ENCODE results near the gene GNE. TPM values are rescaled to one million over a fixed set of nuclear protein-coding genes. Genes with fewer than 3 reads are reported as not detected.

Gene GNE
- total RNA-seq, 2 experiments from 2014 or later: 14.5 to 15.2 TPM

DNA sequence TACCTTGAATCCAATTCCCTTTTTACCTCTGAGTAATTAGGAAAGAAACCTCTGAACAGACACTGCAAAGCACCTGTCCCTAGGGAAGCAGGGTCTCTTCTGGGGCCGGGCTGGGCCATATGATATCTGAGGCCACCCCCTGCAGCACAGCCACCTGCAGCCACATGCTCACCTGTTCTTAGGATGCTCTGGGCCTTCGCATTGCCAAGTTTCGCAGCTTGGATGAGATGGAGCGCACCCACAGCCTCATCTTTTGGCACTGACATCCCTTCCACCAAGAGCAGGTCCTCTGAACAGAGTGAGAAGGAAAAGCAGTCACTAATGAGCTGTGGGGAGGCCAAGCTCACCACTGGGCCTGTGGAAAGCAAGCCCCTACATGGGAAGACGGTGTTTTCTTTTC lies 40.2 kb downstream of the GNE start:
- H3K4me3 Mint-ChIP-seq: no peak overlapping the region
- H3K27me3 Mint-ChIP-seq (ENCODE audit: low read depth): no peaks in the 10 kb centered on the region
- CTCF ChIA-PET: no interaction called here
- intact Hi-C loops (cut with micrococcal nuclease): loop anchor here (1.0 kb wide), 1 partner anchor 110 kb away; no protein-coding TSS in a partner anchor
- DNase-seq: no peak
- H3K27ac Mint-ChIP-seq: peak overlapping the region; percentile 26
- no peaks in the 10 kb centered on the region for H3K9me3 Mint-ChIP-seq
- peaks cover 32% of the 10 kb centered on the region for H3K4me1 Mint-ChIP-seq (ENCODE audit: low read depth)
- H3K36me3 Mint-ChIP-seq (ENCODE audit: low read depth): peaks cover 20% of the 10 kb centered on the region

DNA sequence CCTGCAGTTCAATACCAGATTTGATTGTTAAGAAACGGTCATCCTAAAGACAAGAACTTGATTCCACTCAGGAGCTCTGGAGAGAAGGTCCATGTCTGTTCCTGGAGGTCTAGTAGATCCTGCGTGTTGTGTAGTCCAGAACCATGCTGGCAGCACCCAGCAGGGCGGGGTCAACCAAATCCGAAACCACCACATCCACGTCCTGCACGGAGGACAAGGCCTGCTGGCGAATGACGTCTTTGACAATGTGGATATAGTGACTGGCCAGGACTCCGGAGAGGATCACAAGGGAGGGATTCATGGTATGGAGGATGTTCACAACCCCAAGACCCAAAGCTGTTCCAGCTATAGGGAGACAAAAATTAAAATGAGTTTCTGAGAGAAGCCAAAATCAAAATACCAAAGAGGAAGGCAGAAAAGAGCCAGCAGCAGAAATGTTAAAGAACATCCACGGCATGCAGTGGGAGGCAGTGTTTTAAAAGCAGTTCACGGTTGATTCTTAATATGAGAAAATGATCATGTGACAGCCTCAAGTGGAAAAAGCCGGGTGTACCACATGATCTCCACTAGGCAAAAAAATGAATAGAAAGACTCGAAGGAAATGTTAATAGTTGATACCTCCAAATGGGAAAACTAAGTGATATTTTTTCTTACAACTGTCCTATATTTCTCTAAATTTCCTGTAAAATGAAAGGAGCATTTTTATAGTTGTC lies 40.8 kb downstream of the GNE start:
- CTCF ChIA-PET: interaction anchor here (1.2 to 1.4 kb wide), 2 partner anchors 112 to 114 kb away, joined by 4 to 7 read pairs; no protein-coding TSS in a partner anchor
- Mint-ChIP-seq H3K27ac (peak overlapping the region; percentile 15), H3K4me3 (no peak overlapping the region), H3K36me3 (ENCODE audit: low read depth) (peaks cover 14% of the 10 kb centered on the region), H3K9me3 (no peaks in the 10 kb centered on the region), H3K27me3 (ENCODE audit: low read depth) (no peaks in the 10 kb centered on the region), H3K4me1 (ENCODE audit: low read depth) (peaks cover 32% of the 10 kb centered on the region)
- intact Hi-C loops (cut with micrococcal nuclease): no loop called here
- DNase-seq: no peak

DNA sequence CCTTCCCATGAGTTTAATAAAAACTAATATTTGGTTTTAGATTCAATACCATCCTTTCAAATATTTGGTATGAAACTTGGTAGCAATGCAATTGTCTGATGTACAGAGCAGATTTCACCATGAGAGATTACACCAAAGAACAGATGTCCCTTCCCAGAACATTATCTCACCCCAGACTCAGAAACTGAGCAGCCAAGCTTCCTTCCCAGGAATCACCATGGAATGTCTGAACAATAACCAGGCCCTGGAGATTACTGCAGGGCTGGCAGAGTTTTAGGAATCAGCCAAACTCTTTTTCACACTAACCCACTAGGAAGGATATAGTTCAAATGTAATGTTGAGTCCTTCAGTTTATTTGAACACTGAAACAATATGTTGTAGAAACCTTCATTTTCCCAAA lies 43.7 kb downstream of the GNE start:
- CTCF ChIA-PET: interaction anchor here (1.2 kb wide), 1 partner anchor 49 kb away, joined by 3 read pairs; no protein-coding TSS in a partner anchor
- peaks cover 16% of the 10 kb centered on the region for H3K36me3 Mint-ChIP-seq (ENCODE audit: low read depth)
- H3K27me3 Mint-ChIP-seq (ENCODE audit: low read depth): no peaks in the 10 kb centered on the region
- no peak overlapping the region for H3K4me3 Mint-ChIP-seq
- H3K27ac Mint-ChIP-seq: no peak overlapping the region
- H3K4me1 Mint-ChIP-seq (ENCODE audit: low read depth): peaks cover 39% of the 10 kb centered on the region
- no peaks in the 10 kb centered on the region for H3K9me3 Mint-ChIP-seq
- no peak for DNase-seq
- intact Hi-C loops (cut with micrococcal nuclease): no loop called here

DNA sequence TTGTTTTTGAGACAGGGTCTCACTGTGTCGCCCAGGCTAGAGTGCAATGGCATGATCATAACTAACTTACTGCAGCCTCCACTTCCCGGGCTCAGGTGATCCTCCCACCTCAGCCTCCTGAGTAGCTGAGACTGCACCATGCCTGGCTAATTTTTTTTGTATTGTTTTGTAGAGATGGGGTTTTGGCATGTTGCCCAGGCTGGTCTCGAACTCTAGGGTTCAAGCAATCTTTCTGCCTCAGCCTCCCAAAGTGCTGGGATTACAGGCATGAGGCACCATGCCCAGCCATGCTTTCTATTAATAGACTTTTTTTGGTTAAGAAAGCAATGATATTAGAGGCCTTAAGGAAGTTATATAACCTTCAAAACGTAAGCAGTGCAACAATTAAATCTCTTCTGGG lies 44.3 kb downstream of the GNE start:
- Mint-ChIP-seq H3K36me3 (ENCODE audit: low read depth) (peaks cover 19% of the 10 kb centered on the region), H3K27me3 (ENCODE audit: low read depth) (no peaks in the 10 kb centered on the region), H3K4me1 (ENCODE audit: low read depth) (peaks cover 43% of the 10 kb centered on the region), H3K4me3 (no peak overlapping the region), H3K27ac (no peak overlapping the region), H3K9me3 (no peaks in the 10 kb centered on the region)
- intact Hi-C loops (cut with micrococcal nuclease): no loop called here
- no peak for DNase-seq
- CTCF ChIA-PET: interaction anchor here (1.2 kb wide), 1 partner anchor 48 kb away, joined by 3 read pairs; no protein-coding TSS in a partner anchor

DNA sequence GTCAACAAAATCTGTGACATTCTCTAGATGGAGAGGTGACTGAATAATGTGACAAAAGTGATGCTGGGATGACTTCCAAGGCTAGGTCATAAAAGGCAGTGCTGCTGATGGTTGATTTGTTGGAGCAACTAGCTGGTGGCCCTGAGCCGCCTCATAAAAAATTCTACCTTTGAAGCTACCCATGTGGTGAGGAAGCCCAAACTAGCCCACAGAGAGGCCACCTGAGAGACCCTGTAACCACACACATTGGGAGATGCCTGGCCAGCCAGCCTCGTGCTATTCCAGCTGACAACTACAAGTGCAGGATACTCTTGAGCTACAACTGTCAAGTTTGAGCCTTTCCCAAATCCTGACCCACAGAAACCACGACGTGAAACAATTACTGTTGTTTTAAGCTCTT lies 44.9 kb downstream of the GNE start:
- Mint-ChIP-seq H3K4me1 (ENCODE audit: low read depth) (peaks cover 44% of the 10 kb centered on the region), H3K27ac (no peak overlapping the region), H3K4me3 (no peak overlapping the region), H3K9me3 (no peaks in the 10 kb centered on the region), H3K27me3 (ENCODE audit: low read depth) (no peaks in the 10 kb centered on the region), H3K36me3 (ENCODE audit: low read depth) (peaks cover 22% of the 10 kb centered on the region)
- intact Hi-C loops (cut with micrococcal nuclease): no loop called here
- no peak for DNase-seq
- CTCF ChIA-PET: interaction anchor here (1.5 kb wide), 1 partner anchor 22 kb away, joined by 5 read pairs; the partner anchor contains the start of gene CLTA

DNA sequence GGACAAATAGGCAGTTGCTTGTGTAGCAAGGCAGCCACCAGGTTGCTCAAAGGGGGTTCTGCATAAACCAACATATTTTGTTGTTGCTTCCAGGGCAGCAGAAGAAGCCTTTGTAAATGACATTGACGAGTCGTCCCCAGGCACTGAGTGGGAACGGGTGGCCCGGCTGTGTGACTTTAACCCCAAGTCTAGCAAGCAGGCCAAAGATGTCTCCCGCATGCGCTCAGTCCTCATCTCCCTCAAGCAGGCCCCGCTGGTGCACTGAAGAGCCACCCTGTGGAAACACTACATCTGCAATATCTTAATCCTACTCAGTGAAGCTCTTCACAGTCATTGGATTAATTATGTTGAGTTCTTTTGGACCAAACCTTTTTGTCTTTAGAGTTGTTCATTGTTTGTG lies 46.7 kb downstream of the GNE start:
- H3K27ac Mint-ChIP-seq: no peak overlapping the region

DNA sequence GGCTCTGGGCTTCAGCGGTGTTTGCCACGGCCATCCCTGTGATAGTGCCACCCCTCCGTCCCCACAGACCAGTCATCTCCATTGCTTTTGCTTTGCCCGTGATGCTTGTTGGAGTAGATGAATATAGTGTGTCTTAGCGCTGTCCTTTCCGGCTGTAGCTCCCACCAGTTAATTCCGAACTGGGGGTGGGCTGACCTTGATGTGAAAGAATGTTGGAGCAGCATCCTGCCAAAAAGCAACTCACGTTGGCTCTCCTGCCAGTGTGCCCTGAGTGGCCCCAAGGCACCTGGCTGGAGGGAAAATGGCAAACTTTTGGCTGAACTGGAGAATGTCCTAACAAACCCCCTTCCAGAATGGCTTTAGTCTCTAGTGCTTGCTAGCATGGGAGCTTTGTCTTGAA lies 47.5 kb downstream of the GNE start:
- H3K36me3 Mint-ChIP-seq (ENCODE audit: low read depth): peaks cover 40% of the 10 kb centered on the region
- intact Hi-C loops (cut with micrococcal nuclease): no loop called here
- CTCF ChIA-PET: no interaction called here
- peaks cover 53% of the 10 kb centered on the region for H3K4me1 Mint-ChIP-seq (ENCODE audit: low read depth)
- H3K9me3 Mint-ChIP-seq: no peaks in the 10 kb centered on the region
- no peak for DNase-seq
- H3K27ac Mint-ChIP-seq: no peak overlapping the region
- H3K4me3 Mint-ChIP-seq: no peak overlapping the region
- no peaks in the 10 kb centered on the region for H3K27me3 Mint-ChIP-seq (ENCODE audit: low read depth)

More for the DNA sequence above, 46.7 kb downstream of the GNE start:
- DNase-seq: no peak
- Mint-ChIP-seq H3K4me3 (no peak overlapping the region), H3K9me3 (no peaks in the 10 kb centered on the region), H3K36me3 (ENCODE audit: low read depth) (peaks cover 35% of the 10 kb centered on the region), H3K4me1 (ENCODE audit: low read depth) (peaks cover 50% of the 10 kb centered on the region), H3K27me3 (ENCODE audit: low read depth) (no peaks in the 10 kb centered on the region)
- intact Hi-C loops (cut with micrococcal nuclease): no loop called here
- CTCF ChIA-PET: no interaction called here

DNA sequence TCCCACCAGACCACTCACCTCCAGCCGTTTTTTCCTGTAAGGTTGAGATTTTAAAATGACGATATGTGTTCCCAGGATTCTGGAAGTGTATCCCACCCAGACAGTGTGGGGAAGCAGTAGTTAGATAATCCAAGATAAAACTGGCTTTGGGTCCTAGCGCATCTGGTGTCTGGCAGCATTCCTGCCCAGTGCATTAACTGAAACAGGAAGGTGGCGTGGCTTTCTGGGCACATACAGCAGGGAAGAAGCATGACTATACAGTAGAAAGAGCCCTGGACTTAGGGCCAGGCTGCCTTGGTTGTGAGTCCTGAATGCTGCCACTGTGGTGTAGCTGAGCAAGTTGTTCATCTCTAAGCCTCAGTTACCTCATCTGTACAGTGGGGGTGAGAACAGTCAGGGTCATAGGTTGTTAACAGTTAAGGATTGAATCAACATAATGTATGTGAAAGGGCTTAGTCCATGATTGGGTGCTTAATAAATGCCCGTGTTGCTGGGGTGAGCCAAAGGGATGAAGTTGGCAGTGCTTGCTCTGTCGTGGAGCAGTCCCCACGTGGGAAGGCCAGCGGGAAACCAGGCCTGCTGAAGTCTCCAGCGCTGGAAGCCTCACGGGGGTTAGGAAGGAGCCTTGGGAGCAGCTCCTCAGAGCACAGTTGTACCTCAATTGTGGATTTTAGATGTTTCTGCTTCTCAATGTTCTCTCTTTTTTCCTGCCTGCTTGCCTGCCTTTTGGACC lies 49.6 kb downstream of the GNE start:
- peaks cover 47% of the 10 kb centered on the region for H3K4me1 Mint-ChIP-seq (ENCODE audit: low read depth)
- H3K27me3 Mint-ChIP-seq (ENCODE audit: low read depth): no peaks in the 10 kb centered on the region
- H3K27ac Mint-ChIP-seq: peak overlapping the region; percentile 46
- CTCF ChIA-PET: interaction anchor here (1.2 kb wide), 1 partner anchor 11 kb away, joined by 3 read pairs; no protein-coding TSS in a partner anchor
- H3K36me3 Mint-ChIP-seq (ENCODE audit: low read depth): peaks cover 52% of the 10 kb centered on the region
- intact Hi-C loops (cut with micrococcal nuclease): no loop called here
- H3K9me3 Mint-ChIP-seq: no peaks in the 10 kb centered on the region
- H3K4me3 Mint-ChIP-seq: no peak overlapping the region
- DNase-seq: no peak

DNA sequence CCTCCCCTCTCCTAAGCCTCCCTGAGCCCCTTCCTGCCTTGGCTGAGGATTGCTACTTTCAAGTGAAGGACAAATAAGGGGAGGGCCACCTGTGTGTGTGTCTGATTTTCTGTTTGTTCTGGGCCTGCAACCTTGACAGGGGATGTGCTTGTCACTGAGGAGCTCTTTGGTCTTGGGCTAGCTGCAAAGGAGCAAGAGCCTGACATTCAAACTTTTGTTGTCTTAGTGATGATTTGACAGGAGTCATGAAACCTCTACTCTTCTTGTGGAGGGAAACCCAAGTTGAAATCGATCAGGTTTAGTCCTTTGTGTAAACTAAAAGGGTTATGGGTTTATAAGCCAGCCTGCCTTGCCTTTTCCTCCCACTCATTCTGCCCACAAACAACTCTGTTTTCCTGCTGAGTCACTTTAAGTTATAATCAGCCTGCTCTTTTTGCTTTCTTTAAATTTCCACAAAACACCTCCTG lies 50.7 kb downstream of the GNE start:
- no peak for DNase-seq
- intact Hi-C loops (cut with micrococcal nuclease): no loop called here
- Mint-ChIP-seq H3K4me1 (ENCODE audit: low read depth) (peaks cover 45% of the 10 kb centered on the region), H3K4me3 (no peak overlapping the region), H3K27ac (peak overlapping the region; percentile 68), H3K9me3 (no peaks in the 10 kb centered on the region), H3K27me3 (ENCODE audit: low read depth) (no peaks in the 10 kb centered on the region), H3K36me3 (ENCODE audit: low read depth) (peaks cover 56% of the 10 kb centered on the region)
- CTCF ChIA-PET: interaction anchor here (1.3 to 1.6 kb wide), 3 partner anchors 17 to 121 kb away, joined by 4 to 8 read pairs (median 4); partner anchors contain the start of gene CLTA

DNA sequence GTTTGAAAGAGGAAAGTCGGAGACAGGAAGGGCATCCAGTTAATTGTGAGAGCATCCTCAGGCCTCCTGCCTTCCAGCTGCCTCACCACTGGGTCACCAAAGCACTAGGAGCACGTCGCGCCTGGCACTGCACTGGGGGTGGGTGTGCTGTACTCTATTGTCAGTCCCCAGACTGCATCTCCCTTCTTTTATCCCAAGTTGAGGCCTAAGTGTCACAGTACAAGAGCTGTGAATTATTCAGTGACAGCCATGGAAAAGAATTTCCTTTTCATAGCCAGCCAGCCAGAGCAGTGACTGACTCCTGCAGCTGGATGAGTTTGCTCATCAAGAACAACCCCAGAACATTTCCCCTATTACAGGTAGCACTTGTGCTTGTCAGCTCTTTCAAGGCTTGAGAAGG lies 51.2 kb downstream of the GNE start:
- DNase-seq: no peak
- Mint-ChIP-seq H3K4me1 (ENCODE audit: low read depth) (peaks cover 45% of the 10 kb centered on the region), H3K9me3 (no peaks in the 10 kb centered on the region), H3K27ac (peak overlapping the region; percentile 68), H3K4me3 (no peak overlapping the region), H3K27me3 (ENCODE audit: low read depth) (no peaks in the 10 kb centered on the region), H3K36me3 (ENCODE audit: low read depth) (peaks cover 56% of the 10 kb centered on the region)
- CTCF ChIA-PET: interaction anchor here (1.3 to 1.6 kb wide), 3 partner anchors 17 to 122 kb away, joined by 4 to 8 read pairs (median 4); partner anchors contain the start of gene CLTA
- intact Hi-C loops (cut with micrococcal nuclease): no loop called here

DNA sequence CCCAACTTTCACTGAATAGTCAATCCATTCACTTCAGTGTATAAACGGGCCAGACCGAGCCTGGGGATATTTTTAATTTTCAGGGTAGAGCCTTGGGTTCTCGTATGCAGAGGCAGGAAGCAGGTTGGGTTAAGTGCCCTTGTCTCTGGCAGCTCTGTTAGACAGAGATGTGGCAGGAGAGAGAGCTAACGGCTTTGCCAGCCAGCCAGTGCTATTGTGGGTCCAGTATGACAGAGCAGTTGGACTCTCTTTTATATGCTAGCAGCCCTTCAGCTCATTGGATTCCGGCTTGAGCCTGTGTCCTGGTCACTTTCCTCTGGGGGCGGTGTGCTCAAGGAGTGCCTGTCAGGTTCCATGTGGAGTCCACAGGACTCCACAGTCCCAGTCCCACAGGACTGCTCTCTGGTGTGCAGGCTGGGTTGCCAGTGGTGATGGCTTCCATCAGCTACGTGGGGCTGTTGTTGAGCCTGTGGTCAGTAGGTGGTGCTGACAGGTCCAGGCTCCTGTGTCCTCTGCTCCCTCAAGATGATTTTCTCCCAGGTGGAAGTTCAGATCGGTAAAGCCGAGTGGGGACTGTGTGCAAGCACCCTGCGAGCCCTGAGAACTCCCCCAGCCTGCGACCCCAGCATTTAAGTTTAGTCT lies 53.2 kb downstream of the GNE start:
- peaks cover 51% of the 10 kb centered on the region for H3K36me3 Mint-ChIP-seq (ENCODE audit: low read depth)
- H3K27me3 Mint-ChIP-seq (ENCODE audit: low read depth): no peaks in the 10 kb centered on the region
- CTCF ChIA-PET: interaction anchor here (1.0 to 1.1 kb wide), 3 partner anchors 15 to 100 kb away, joined by 3 read pairs; partner anchors contain the start of gene CLTA
- H3K4me1 Mint-ChIP-seq (ENCODE audit: low read depth): peaks cover 39% of the 10 kb centered on the region
- no peak overlapping the region for H3K4me3 Mint-ChIP-seq
- DNase-seq: no peak
- intact Hi-C loops (cut with micrococcal nuclease): no loop called here
- H3K9me3 Mint-ChIP-seq: no peaks in the 10 kb centered on the region
- no peak overlapping the region for H3K27ac Mint-ChIP-seq
